ENCODE measurements around the gene LMAN1L.
A peak's percentile ranks its signal among the peaks of the same experiment; 100 is the strongest.

The LMAN1L gene

DNA sequence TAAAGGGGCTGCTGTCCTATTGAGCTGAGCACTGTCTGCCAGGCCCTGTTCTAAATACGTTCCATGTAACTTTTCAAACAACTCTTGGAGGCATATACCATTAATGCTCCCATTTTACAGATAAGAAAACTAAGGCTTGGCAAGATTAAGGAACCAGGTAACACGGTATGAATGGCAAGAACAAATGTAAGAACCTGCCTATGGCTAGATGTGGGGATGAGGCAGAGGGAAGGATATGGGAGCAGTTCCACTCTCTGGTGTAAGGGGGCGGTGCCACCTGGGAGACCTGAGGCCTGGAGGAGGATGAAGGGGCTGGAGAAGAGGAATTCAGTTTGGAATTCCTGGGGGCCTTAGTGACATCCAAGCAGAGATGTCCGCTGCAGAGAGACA is 3.8 kb upstream of the LMAN1L start:
- FAIRE-seq (no peak), DNase-seq (ENCODE audit: insufficient read length, low spot score) (no peak)
- no peak for TF ChIP-seq POLR2A (IDR thresholded peaks at IDR 0.05; ENCODE audit: low read depth, low read length)
- no peak for TF ChIP-seq TAF1 (IDR thresholded peaks at IDR 0.05; ENCODE audit: low read depth, low read length)
- TF ChIP-seq POU2F2 (IDR thresholded peaks at IDR 0.05; ENCODE audit: low read depth, low read length): no peak
- no peak for TF ChIP-seq SPI1 (IDR thresholded peaks at IDR 0.05; ENCODE audit: low read depth, low read length)
- TF ChIP-seq POLR2AphosphoS5 (IDR thresholded peaks at IDR 0.05; ENCODE audit: low read depth, low read length): no peak
- no peak for TF ChIP-seq PAX5 (IDR thresholded peaks at IDR 0.05; ENCODE audit: insufficient read depth, low read length, severe bottlenecking)

DNA sequence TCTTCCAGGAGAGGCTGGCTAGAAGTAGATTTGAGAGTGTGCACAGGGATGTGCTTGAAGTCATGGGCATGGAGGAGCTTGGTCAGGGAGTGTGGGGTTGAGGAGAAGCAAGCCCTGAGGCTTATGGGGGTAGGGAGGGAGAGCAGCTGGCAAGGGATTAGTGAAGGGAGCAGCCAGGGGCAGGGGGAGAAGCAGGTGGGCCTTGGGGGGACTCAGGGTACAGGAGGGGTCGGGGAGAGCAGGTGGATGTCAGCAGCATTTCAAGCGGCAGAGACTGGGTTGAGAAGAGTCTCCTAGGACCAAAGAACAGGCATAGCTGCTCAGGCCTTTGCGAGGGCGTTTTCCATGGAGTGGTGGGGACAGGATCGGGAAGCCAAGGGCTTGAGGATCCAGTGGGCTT is 3.4 kb upstream of the LMAN1L start:
- TF ChIP-seq POLR2A (IDR thresholded peaks at IDR 0.05; ENCODE audit: low read depth, low read length) (no peak), POU2F2 (IDR thresholded peaks at IDR 0.05; ENCODE audit: low read depth, low read length) (no peak), PAX5 (IDR thresholded peaks at IDR 0.05; ENCODE audit: insufficient read depth, low read length, severe bottlenecking) (no peak), SPI1 (IDR thresholded peaks at IDR 0.05; ENCODE audit: low read depth, low read length) (no peak), TAF1 (IDR thresholded peaks at IDR 0.05; ENCODE audit: low read depth, low read length) (no peak), POLR2AphosphoS5 (IDR thresholded peaks at IDR 0.05; ENCODE audit: low read depth, low read length) (no peak)
- no peak for FAIRE-seq
- no peak for DNase-seq (ENCODE audit: insufficient read length, low spot score)

DNA sequence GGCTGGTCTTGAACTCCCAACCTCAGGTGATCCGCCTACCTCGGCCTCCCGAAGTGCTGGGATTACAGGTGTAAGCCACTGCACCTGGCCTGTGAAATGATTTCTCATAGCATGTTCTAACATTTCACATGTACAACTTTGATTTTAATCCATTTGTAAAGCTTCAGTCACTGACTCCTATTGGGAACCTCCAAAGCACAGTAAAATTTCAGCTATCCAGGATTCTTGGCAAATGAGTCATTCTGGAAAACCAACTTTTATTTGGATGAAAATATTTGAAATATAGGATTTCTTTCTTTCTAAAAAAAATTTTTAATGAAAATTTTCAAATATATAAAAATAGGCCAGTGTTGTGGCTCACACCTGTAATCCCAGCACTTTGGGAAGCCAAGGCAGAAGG is 2.7 kb upstream of the LMAN1L start:
- no peak for TF ChIP-seq POLR2AphosphoS5 (IDR thresholded peaks at IDR 0.05; ENCODE audit: low read depth, low read length)
- TF ChIP-seq PAX5 (IDR thresholded peaks at IDR 0.05; ENCODE audit: insufficient read depth, low read length, severe bottlenecking): no peak
- no peak for TF ChIP-seq TAF1 (IDR thresholded peaks at IDR 0.05; ENCODE audit: low read depth, low read length)
- TF ChIP-seq POU2F2 (IDR thresholded peaks at IDR 0.05; ENCODE audit: low read depth, low read length): no peak
- TF ChIP-seq POLR2A (IDR thresholded peaks at IDR 0.05; ENCODE audit: low read depth, low read length): no peak
- no peak for TF ChIP-seq SPI1 (IDR thresholded peaks at IDR 0.05; ENCODE audit: low read depth, low read length)
- DNase-seq (ENCODE audit: insufficient read length, low spot score) (no peak), FAIRE-seq (no peak)

DNA sequence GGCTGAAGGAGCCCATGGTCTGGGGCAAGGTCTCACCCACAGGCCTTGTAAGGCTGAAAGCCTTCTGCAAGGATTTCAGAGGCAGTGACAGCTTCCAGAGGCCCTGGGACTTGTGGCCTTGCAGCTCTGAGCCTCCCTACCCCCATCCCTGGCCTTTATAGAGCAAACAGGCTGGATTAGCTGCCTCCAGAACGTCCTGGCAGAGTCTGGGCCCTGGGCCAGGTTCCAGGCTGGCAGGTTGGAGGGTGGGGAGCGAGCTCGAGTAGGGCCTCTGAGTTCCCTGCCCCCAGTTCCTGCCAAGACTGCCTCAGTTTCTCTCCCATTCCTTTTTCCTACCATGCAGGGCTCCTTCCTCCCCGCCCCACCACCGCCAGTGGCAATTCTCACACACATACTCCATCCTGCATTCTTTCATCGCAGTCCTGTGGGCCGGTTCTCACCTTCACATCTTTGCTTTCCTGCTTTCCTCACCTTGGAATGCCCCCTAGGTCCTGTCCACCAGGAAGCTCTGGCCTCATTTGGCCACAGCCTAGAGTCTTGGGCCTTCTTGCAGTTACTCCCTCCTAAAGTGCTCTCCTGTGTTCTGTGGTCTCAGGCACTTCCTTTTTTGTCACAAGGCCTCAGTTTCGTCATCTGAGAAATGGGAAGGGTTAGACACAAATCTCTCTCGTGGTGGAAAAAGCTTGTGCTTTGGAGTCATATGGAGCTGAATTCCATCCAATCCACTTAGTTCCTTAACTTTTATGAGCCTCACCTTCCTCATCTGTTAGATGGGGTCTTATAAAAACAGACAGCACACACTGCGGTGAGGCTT is 2.7 kb downstream of the LMAN1L start:
- TF ChIP-seq POLR2A (IDR thresholded peaks at IDR 0.05; ENCODE audit: low read depth, low read length) (no peak), SPI1 (IDR thresholded peaks at IDR 0.05; ENCODE audit: low read depth, low read length) (peak; percentile 74)
- FAIRE-seq (peak; percentile 45), DNase-seq (ENCODE audit: insufficient read length, low spot score) (no peak)

DNA sequence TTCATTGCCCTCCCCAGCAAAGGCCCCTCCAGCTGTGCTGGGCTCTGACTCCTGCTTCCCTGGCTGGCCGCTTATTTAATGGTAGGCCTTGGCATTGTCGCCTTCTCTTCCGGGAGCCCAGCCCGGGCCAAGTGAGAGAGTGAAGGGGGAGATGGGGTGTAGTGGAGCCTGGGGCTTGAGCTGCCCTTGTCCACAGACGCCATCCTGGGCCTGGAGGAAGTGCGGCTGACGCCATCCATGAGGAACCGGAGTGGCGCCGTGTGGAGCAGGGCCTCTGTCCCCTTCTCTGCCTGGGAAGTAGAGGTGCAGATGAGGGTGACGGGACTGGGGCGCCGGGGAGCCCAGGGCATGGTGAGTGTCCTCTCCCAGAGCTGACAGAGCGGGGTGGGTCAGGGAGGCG is 3.3 kb downstream of the LMAN1L start:
- no peak for FAIRE-seq
- TF ChIP-seq TAF1 (IDR thresholded peaks at IDR 0.05; ENCODE audit: low read depth, low read length) (no peak), SPI1 (IDR thresholded peaks at IDR 0.05; ENCODE audit: low read depth, low read length) (no peak), POU2F2 (IDR thresholded peaks at IDR 0.05; ENCODE audit: low read depth, low read length) (no peak), POLR2A (IDR thresholded peaks at IDR 0.05; ENCODE audit: low read depth, low read length) (no peak), POLR2AphosphoS5 (IDR thresholded peaks at IDR 0.05; ENCODE audit: low read depth, low read length) (no peak), PAX5 (IDR thresholded peaks at IDR 0.05; ENCODE audit: insufficient read depth, low read length, severe bottlenecking) (no peak)

DNA sequence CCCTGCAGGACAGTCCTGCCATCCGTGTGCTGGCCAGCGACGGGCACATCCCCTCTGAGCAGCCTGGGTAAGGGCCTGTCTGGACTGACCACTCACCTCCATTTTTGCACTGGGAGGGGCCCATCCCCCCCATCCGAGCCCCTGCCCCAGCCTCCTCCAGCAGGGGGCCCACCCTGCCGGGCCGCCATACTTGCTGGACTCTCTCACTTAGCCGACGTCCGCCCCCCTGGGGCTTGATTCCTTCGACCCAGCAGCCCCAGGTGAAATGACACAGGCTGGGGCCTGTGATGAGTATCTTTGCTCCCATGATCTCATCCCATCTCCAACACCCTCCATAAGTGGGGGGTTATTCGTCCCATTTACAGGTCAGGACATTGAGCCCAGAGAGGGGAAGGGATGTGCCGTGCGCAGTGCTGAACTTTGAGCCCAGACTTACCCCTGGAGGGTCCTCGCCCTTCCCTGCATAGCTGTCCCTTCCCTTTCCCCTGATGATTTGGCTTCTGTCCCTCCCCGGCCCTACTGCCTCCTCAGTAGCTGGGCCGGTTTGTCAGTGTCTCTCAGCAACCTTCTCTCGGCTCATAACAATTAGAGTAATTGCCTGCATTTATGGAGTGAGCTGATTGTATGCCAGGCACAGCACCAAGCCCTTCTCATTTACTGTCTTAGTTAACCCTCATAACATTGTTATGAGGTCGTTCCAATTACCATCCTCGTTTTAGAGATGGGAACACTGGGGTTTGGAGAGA is 4.2 kb downstream of the LMAN1L start:
- no peak for TF ChIP-seq SPI1 (IDR thresholded peaks at IDR 0.05; ENCODE audit: low read depth, low read length)
- no peak for FAIRE-seq
- no peak for DNase-seq (ENCODE audit: insufficient read length, low spot score)

More for the DNA sequence above, 3.3 kb downstream of the LMAN1L start:
- DNase-seq (ENCODE audit: insufficient read length, low spot score): no peak

DNA sequence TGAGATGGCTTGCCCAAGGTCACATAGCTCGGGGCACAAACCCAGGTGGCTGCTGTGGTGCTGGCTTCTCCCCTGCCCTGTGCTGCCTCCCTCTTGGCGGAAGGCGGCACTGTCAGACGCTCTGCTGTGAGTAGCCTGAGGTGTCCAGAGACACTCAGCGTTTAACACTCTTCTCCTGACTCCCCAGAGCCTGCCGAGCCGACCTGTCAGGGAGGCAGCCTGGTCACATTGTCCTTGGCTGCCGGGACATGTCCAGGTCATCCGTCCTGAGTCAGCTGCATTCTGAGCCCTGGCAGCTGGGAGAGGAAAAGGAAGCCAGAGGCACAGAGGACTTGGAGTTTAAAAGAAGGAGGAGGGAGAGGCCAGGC is 4.7 kb downstream of the LMAN1L start:
- DNase-seq (ENCODE audit: insufficient read length, low spot score): no peak
- TF ChIP-seq TAF1 (IDR thresholded peaks at IDR 0.05; ENCODE audit: low read depth, low read length) (no peak), POLR2A (IDR thresholded peaks at IDR 0.05; ENCODE audit: low read depth, low read length) (no peak), POLR2AphosphoS5 (IDR thresholded peaks at IDR 0.05; ENCODE audit: low read depth, low read length) (no peak), POU2F2 (IDR thresholded peaks at IDR 0.05; ENCODE audit: low read depth, low read length) (no peak), SPI1 (IDR thresholded peaks at IDR 0.05; ENCODE audit: low read depth, low read length) (no peak), PAX5 (IDR thresholded peaks at IDR 0.05; ENCODE audit: insufficient read depth, low read length, severe bottlenecking) (no peak)
- FAIRE-seq: no peak

DNA sequence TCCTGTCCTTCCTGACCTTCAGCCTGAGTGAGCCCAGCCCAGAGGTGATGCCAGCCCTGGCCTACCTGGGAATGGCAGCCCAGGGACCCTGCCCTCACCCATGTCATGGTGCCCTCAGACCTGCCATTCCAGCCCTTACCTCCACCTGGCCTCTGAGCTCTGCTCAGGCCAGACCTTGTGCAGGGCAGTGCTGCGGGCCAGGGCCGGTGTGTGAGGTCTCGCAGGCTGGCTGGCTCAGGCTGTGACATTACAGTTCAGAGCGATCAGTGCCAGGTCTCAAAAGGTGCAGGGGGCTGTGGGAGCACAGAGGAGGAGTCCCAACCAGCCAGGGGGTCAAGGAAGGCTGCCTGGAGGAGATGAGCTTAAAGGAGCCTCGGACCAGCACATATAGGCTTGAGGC is 7.4 kb downstream of the LMAN1L start:
- TF ChIP-seq POLR2AphosphoS5 (IDR thresholded peaks at IDR 0.05; ENCODE audit: low read depth, low read length) (no peak), TAF1 (IDR thresholded peaks at IDR 0.05; ENCODE audit: low read depth, low read length) (no peak), POU2F2 (IDR thresholded peaks at IDR 0.05; ENCODE audit: low read depth, low read length) (no peak), POLR2A (IDR thresholded peaks at IDR 0.05; ENCODE audit: low read depth, low read length) (no peak), PAX5 (IDR thresholded peaks at IDR 0.05; ENCODE audit: insufficient read depth, low read length, severe bottlenecking) (no peak), SPI1 (IDR thresholded peaks at IDR 0.05; ENCODE audit: low read depth, low read length) (no peak)
- DNase-seq (ENCODE audit: insufficient read length, low spot score): no peak
- no peak for FAIRE-seq

DNA sequence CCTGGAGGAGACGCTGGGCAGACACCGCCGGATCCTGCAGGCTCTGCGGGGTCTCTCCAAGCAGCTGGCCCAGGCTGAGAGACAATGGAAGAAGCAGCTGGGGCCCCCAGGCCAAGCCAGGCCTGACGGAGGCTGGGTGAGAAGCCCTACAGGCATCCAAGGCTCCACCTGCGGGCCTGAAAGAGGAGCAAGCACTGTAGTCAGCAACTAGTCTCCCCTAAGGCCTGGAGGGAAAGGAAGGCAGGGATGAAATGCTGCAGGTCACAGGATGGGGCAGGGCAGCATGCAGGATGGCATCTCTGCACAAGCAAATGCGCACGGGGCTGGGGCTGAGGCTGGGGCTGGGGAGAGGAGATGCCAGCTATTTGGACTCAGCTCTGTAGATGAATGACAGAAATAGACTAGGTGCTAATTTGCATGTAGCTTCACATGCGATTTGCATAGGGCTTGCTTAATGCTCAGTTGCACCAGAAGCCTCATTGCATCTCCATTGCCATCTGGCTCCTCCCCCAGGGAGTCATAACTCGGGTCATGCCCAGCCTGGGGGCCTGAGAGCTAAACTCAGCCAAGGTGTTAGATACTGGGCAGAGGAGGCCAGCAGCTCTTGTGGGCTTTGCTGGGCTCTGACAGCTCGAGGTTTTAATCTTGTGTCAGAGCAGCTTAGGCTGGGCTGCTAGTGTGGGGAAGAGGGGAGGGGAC is 8.6 kb downstream of the LMAN1L start:
- FAIRE-seq (peak; percentile 97), DNase-seq (ENCODE audit: insufficient read length, low spot score) (peak; percentile 76)
- TF ChIP-seq POU2F2 (IDR thresholded peaks at IDR 0.05; ENCODE audit: low read depth, low read length): peak; percentile 96
- TF ChIP-seq POLR2A (IDR thresholded peaks at IDR 0.05; ENCODE audit: low read depth, low read length): no peak

DNA sequence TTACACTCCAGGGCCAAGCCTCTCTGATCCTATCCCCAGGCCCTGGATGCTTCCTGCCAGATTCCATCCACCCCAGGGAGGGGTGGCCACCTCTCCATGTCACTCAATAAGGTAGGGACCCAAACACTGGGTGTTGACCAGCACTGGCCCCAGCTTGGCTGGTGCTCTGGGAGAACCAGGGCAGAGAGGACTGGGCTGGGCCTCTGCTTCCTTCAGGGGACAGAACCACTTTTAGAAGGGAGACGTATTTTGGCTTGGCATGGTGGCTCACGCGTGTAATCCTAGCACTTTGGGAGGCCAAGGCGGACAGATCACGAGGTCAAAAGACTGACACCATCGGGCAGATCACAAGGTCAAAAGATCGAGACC is 9.1 kb downstream of the LMAN1L start:
- FAIRE-seq (peak; percentile 38), DNase-seq (ENCODE audit: insufficient read length, low spot score) (no peak)
- no peak for TF ChIP-seq POLR2A (IDR thresholded peaks at IDR 0.05; ENCODE audit: low read depth, low read length)
- TF ChIP-seq SPI1 (IDR thresholded peaks at IDR 0.05; ENCODE audit: low read depth, low read length): no peak
- no peak for TF ChIP-seq PAX5 (IDR thresholded peaks at IDR 0.05; ENCODE audit: insufficient read depth, low read length, severe bottlenecking)
- no peak for TF ChIP-seq POU2F2 (IDR thresholded peaks at IDR 0.05; ENCODE audit: low read depth, low read length)
- no peak for TF ChIP-seq POLR2AphosphoS5 (IDR thresholded peaks at IDR 0.05; ENCODE audit: low read depth, low read length)
- TF ChIP-seq TAF1 (IDR thresholded peaks at IDR 0.05; ENCODE audit: low read depth, low read length): no peak

Measured in GM12891 (cell line).